ENCODE results near the gene TRRAP.

The TRRAP gene

GRCh38 chr7:99006739-99007424 lies 128.6 kb downstream of the TRRAP start:
- no peak for DNase-seq (ENCODE audit: low read depth)

- DNase-seq (ENCODE audit: low read depth), result no peak
Measured at GRCh38 chr7:99008181-99008631, 129.9 kb downstream of the TRRAP start.

DNA sequence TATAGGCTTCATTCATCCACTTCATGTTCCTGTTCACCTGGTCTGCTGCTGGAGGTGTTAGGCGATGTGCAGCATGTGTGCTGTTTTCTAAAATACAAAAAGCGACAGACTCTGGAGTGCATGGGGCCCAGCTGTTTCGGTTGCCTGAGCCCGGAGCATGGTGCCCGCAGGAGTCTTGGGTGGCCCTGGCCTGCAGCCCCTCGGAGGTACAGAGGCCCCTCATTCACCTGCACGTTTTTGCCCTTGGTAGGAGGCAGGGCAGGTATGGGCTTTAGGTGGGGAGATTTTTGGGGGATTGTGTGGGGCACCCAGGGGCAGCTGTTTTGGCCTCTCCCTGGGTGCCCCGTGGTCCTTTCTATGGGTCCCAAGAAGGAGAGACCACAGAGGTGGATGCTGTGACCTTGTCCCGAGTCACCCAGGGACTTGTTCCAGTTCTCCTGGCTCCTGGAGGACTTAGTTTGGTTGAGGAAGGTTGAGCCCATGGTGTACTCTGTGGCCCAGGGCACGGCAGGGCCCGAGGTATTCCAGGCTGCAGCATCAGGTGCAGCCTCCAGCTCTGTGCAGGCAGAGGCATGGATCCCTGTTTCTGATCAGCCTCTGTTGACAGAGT lies 130.7 kb downstream of the TRRAP start:
- no peak for DNase-seq (ENCODE audit: low read depth)

- no peak for DNase-seq (ENCODE audit: low read depth)
Measured at GRCh38 chr7:99010281-99010680, 131.9 kb downstream of the TRRAP start.

DNA sequence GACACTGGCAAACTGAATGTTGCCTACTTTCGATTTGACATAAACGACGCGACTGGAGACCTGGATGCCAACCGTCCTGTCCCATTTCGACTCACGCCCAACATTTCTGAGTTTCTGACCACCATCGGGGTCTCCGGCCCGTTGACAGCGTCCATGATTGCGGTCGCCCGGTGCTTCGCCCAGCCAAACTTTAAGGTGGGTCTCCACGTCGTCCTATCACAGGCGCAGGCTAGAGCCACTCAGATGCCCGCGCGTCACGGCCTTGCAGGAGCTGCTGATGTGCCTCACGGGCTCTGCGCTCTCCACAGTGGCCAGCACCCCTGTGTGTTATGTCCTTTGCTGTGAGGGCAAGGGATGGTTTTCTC lies 133.0 kb downstream of the TRRAP start:
- no peak for DNase-seq (ENCODE audit: low read depth)

DNA sequence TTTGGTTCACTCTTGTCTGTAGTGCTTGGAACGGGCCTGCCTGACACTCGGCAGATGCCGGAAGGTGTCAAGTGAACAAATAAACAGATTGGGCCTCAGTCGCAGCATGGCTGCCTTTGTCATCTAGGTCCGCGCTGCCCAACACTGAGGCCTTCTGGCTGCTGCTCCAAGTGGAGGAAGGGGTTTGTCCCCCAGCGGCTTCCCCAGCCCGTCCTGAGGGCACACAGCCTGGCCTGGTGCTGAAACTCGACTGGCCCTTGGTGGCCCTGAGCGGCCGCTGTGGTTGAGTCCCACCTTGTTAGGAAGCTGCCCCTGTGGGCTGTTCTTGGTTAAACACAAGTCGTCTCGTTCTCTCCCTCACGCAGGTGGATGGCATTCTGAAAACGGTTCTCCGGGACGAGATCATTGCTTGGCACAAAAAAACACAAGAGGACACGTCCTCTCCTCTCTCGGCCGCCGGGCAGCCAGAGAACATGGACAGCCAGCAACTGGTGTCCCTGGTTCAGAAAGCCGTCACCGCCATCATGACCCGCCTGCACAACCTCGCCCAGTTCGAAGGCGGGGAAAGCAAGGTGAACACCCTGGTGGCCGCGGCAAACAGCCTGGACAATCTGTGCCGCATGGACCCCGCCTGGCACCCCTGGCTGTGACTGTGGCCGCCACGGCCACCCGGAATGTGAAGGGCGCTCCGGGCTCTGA lies 133.5 kb downstream of the TRRAP start:
- DNase-seq (ENCODE audit: low read depth), result no peak

DNA sequence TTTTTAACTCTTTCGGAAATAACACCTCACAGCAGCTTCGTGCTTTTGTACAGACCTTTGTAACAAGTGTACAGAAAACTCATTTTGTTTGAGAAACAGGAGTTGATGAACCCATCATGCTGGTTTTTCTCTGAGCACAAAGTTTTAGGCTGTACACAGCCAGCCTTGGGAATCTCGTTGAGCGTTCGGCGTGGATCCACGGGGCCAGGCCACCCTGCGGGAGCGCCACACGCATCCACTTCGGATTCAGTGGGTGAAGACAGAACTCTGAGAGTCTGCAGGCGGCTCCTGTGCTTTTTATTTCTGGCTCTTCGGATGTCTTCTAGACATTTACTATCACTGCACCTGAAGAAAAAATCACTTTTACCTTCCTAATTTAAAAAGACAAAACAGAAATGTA lies 134.4 kb downstream of the TRRAP start:
- no peak for DNase-seq (ENCODE audit: low read depth)

DNA sequence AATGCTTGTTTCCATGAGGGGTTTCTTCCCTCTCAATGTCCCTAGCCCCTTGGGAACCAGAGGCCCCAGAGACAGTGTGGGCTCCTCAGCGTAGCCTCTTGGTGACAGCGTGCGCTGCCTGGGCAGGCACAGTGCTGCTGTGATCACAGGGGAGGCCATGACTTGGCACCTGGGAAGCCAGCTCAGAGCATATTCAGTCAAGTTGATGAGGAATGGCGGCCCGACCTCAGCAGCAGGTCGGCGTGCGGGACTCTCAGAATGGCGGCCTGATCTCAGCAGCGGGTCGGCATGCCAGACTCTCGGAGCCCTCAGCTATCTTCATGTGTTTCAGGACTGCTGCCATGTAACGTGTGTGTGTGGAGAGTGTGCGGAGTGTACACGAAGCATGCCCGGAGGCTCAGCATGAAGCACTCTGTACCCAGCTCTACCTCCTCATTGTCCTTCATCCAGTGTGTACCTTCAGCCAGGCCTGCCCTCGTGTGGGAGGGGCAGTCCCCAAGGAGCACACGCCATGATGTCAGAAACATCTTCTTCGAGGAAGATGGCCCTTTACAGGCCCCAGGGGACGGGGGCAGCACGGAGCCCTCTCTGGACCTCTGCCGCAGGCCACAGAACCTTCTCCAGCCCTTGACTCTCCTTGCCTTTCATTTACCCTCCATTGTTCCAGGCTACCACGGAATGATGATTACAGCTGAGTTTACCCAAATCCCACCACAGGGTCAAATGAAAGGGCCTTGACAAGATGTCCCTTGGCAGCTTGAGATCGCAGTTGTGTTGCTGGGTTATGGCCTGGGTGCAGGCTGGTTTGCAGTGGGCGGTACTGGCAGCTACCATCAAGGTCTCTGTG lies 135.2 kb downstream of the TRRAP start:
- DNase-seq (ENCODE audit: low read depth), result no peak

DNA sequence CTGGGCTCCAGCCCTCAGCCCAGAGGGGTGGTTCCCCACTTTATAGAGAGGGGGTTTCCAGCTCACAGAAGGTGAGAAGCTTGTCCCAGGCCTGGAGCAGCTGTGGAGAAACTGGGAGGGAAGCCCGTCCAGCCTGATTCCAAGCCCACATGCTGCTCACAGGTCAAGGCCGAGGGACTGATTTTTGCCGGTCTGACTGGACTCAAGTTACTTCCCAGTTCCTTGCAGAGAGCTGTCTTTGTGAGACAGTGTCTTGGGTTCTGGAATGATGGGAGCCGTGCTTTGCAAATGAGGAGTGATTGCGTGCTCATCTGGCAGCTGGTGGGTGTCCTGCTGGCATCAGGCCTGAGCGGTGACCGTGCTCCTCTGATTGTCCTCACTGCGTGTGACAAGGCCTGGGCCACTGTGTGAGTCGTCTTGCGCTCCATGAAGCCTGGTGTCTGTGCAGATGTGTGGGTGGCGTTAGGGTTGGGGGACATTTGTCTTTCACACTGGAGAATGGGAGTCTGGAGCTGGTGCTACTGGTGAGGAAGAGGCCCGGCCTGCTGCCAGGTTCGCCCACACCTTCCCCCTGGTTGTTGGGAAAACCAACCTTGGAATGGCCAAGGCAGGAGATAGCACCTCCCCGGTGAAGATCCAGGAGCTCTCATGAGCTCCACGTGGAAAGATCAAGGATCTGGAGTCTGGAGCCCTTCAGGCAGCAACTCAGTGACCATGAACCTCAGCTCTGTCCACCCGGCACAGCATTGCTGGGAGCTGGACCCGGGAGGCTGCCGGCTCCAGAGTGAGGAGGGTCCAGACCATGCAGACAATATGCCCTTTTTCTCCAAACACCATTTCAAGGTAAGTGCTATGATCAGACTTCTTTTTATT lies 136.0 kb downstream of the TRRAP start:
- DNase-seq (ENCODE audit: low read depth), result no peak

- DNase-seq (ENCODE audit: low read depth), result no peak
Measured at GRCh38 chr7:99016196-99016595, 137.9 kb downstream of the TRRAP start.

- no peak for DNase-seq (ENCODE audit: low read depth)
Measured at GRCh38 chr7:99019523-99020412, 141.4 kb downstream of the TRRAP start.

DNA sequence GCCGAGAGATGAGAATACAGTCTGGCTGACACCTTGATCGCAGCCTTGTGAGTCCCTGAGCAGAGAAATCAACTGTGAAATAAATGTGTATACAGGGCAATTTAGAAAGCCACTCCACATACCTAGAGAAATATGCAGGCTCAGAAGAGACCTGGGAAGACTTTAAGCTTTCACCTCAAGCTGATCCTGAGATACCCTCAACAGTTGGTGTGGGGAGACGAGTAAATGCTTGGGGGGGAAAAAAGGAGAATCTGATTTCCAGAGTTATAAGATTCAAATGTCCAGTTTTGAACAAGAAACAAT lies 142.0 kb downstream of the TRRAP start:
- DNase-seq (ENCODE audit: low read depth), result no peak

- DNase-seq (ENCODE audit: low read depth), result no peak
Measured at GRCh38 chr7:99021941-99022560, 143.7 kb downstream of the TRRAP start.

DNA sequence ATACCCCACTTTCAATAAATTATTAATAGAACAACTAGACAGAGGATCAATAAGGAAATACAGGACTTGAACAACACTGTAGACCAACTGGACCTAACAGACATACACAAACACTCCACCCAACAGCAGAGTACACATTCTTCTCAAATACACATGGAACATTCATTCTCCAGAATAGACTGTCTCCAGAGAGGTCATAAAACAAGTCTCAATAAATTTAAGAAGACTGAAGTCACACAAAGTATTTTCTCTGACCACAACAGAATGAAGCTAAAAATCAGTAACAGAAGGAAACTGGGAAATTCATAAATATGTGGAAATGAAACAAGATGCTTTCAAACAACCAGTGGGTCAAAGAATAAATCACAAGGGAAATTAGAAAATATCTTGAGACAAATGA lies 145.7 kb downstream of the TRRAP start:
- no peak for DNase-seq (ENCODE audit: low read depth)

DNA sequence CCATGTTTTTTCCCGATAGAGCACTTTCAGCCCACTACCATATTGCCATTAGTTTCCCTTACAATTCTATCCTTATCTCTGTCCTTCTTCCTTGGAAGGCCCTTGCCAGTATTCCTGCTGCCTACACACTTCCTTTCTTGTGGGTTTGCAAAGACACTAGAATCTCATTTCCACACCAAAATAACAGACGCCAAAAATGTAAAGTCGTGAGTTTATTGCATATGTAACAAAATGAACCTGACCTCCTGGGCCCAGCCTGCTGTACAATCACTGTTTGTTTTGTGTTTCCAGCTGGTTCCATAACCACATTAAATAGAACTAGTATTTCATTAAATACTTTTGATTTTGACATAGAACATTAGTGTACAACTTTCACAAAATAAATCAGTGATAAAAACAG lies 148.9 kb downstream of the TRRAP start:
- no peak for DNase-seq (ENCODE audit: low read depth)

DNA sequence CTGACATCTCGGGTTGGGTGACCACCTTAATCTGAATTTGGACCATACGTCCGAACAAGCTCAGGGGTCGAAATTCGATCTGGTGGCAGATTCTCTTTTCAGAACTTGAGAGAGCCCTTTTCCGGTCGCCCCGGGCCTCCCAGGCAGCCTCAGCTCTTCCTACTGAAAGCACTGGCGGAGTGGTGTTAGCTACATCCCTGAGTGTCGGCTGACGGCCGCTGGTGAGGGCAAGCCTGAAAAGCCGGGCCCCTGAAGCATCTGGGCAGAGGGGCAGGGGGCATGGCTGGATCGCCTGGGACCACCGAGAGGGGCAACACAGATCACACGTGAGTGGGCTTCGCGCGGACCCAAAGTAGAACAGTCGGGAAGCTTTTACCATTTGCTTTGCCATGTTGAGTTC lies 149.5 kb downstream of the TRRAP start:
- no peak for DNase-seq (ENCODE audit: low read depth)

DNA sequence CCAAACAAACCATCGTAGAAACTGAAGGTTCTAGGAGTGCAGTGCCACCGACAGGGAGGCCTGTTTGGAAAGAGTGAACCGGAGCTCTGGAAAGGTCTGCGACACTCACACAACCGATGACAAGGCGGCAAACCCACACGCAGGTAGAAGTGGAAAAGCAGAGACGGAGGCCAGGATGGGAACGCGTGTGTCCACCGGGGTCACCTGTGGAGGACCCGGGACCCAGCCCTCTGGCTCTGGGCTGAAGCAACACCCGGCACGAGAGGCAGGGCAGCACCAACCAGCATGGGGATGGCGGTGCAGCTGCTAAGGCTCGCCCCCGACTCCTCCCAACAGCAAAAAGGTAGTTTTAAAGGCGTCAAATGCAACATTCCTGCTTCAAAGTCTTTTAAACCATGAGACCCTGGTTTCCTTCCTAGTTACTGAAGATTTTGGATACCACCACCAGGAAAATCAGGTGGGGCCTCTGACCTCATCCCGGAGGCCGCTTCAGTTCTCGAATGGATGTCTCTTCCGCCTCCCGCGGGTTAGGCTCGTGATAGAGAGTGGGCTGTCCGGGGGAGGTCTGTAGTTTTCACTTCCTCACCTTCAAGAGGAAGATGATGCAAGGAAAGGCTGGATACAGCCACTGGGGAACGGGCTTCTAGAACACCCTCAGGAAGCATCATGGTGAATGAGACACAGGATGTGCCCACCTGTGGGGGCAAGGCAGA lies 150.1 kb downstream of the TRRAP start:
- no peak for DNase-seq (ENCODE audit: low read depth)

DNA sequence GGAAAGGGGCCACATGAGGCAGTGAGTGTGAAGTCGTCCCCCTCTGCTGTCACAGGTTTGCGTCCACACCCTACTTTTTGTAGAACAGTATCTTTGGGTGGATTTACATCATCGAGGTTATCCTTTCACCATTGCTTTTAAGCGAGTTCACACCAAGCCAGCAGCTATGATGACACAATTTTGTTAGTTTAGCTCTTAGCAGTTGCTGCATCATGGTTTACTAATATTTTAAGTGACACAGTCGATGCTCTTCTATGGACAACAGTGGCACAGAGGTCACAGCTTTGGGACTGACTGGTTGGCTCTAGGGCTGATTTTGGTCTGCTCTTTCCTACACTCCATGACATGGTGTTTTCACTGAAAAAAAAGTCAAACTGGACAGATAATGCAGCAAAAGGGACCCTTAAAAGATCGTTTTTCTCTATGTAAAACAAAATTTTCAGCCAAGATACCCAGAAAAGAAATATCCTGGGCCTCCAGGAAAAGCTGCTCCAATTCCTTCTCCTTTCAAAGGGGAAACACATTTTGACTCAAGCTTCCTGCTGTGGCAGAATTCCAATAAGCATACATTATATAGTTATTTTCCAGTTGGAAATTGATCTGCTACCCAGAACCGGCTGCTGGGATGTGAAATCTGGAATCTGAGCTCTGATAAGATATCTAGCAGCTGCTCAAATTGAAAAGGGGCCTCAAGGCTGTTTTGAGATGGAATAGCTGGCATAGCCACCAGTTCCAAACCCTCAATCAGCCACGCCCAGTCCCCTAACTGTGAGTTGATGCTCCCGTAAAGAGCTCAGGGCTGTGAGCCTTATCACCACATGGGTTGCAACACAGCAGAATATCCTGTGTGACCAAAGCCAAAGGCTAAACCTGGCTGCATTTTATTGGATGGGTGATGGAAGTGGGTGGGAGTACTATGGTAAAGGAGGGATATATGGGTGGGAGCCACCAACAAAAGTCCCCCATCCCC lies 151.4 kb downstream of the TRRAP start:
- DNase-seq (ENCODE audit: low read depth), result no peak
